GM10266 (cell line): ENCODE results near the gene MRPS31.

Source experiments
- DNase-seq: peaks from one replicate; pipeline ENCODE4 v3.0.0; 2012; ENCODE audit errors: extremely low spot score
- CTCF ChIP-seq: IDR thresholded peaks from 2 replicates; pipeline ENCODE4 v1.5.1; 2012; ENCODE audit warnings: mild to moderate bottlenecking, low read depth; ENCODE audit not compliant: control insufficient read depth, insufficient read depth; ENCODE audit errors: missing control alignments

The MRPS31 gene

GRCh38 chr13:40697711-40698110 lies 73.3 kb downstream of the MRPS31 start:
- no peak for DNase-seq
- no peak for TF ChIP-seq CTCF

GRCh38 chr13:40694426-40694825 lies 76.6 kb downstream of the MRPS31 start:
- TF ChIP-seq CTCF: no peak
- no peak for DNase-seq

- TF ChIP-seq CTCF: no peak
- no peak for DNase-seq
These were observed 78.0 kb downstream of the MRPS31 start for GRCh38 chr13:40692946-40693345.

GRCh38 chr13:40688781-40689180 lies 82.2 kb downstream of the MRPS31 start:
- DNase-seq: no peak
- TF ChIP-seq CTCF: no peak

GRCh38 chr13:40682449-40683240 lies 88.3 kb downstream of the MRPS31 start:
- TF ChIP-seq CTCF: peak; percentile 51
- no peak for DNase-seq

GRCh38 chr13:40681341-40682146 lies 89.4 kb downstream of the MRPS31 start:
- TF ChIP-seq CTCF: no peak
- no peak for DNase-seq
